DMS53 treated with DMSO at 0.1 percent for 48 hours (cell line): ENCODE measurements around the gene IGFBP4.
"Not testable (repeated sequence)": the region's sequence is repeated elsewhere in the genome, so short reads cannot be mapped to it uniquely, and the experiment has no call there.

Experiments
- DNase-seq: peaks from one replicate; lab custom pipeline; 2025; ENCODE audit not compliant: unreplicated experiment; lab: John Stamatoyannopoulos, UW

Gene IGFBP4

DNA sequence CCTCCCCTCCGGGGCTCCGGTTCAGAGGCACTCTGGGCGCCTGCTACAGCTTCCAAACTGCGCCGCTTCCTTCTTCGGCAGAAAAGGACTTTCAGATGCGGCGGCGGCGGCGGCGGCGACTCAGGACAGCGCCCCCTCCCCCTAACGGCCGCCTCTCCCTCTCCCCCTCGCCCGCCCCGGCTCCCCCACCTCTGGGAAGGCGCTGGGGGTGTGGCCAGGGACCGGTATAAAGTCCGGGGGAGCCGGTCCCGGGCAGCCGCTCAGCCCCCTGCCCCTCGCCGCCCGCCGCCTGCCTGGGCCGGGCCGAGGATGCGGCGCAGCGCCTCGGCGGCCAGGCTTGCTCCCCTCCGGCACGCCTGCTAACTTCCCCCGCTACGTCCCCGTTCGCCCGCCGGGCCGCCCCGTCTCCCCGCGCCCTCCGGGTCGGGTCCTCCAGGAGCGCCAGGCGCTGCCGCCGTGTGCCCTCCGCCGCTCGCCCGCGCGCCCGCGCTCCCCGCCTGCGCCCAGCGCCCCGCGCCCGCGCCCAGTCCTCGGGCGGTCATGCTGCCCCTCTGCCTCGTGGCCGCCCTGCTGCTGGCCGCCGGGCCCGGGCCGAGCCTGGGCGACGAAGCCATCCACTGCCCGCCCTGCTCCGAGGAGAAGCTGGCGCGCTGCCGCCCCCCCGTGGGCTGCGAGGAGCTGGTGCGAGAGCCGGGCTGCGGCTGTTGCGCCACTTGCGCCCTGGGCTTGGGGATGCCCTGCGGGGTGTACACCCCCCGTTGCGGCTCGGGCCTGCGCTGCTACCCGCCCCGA is at the start of gene IGFBP4:
TSS of gene IGFBP4 (plus strand) at position 255 of the 792 bp plus-strand sequence. CDS start at position 541, 286 bp downstream.
- peak; percentile 31 for DNase-seq

DNA sequence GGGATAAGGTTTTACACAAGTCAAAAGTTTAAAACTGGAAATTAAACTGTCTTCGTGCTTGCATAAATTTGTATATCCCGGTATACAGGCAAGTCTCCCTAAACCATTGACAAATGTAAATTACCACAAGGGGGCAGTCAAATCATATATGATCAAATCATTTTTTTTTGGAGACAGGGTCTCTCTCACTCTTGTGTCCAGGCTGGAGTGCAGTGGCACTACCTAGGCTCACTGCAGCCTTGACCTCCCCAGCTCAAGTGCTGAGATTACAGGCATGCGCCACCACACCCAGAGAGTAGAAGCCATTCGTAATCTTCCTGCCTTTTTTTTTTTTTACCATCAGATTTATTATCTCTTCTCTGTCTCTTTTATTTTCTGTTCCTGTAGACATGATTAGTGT is 44.1 kb upstream of the IGFBP4 start:
- peak; percentile 17 for DNase-seq

GRCh38 chr17:40402668-40403067 is 40.6 kb upstream of the IGFBP4 start:
- DNase-seq, result no peak

DNA sequence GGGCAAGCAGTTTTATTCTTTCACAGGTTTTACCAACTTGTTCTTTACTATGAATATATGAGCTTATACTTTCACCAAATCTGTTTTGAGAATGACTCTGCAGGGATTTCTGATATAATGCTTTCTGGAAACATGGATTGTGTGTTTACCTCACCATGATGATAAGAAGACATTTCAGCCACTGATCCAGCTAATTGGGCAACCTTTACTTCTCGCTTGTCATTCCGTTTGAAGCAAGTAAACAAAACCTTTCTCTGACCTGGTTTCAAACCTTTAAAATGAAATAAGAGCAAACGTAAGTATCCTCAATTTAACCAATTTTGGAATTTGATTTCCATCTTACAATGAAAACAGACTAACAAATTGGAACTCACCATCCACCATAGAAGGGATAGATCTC is 39.2 kb upstream of the IGFBP4 start:
- no peak for DNase-seq

DNA sequence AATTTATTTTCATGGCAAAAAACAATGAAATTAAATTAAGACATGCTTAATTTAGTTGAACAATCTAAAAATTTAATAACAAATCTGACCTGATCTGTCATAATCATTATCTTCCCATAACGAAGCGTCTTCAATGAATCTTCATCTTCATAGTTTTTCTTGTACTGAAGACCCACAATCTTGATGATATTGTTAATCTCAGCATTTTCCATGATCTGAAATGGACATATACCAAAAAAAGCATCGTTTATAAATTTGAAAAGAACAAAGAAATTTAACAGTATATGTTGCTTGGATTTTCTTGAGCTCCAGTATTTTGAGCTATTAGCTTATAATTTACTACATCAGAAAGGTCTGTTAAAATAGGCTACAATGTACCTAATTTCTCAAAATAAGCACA is 35.8 kb upstream of the IGFBP4 start:
- no peak for DNase-seq

DNA sequence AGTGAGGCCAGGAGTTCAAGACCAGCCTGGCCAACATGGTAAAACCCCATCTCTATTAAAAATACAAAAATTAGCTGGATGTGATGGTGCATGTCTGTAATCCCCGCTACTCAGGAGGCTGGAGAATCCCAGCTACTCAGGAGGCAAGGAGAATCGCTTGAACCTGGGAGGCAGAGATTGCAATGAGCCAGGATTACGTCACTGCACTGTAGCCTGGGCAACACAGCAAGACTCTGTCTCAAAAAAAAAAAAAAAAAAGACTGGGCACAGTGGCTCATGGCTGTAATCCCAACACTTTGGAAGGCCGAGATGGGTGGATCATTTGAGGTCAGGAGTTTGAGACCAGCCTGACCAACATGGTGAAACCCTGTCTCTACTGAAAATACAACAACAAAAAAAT is 33.7 kb upstream of the IGFBP4 start:
- not testable (repeated sequence) for DNase-seq

DNA sequence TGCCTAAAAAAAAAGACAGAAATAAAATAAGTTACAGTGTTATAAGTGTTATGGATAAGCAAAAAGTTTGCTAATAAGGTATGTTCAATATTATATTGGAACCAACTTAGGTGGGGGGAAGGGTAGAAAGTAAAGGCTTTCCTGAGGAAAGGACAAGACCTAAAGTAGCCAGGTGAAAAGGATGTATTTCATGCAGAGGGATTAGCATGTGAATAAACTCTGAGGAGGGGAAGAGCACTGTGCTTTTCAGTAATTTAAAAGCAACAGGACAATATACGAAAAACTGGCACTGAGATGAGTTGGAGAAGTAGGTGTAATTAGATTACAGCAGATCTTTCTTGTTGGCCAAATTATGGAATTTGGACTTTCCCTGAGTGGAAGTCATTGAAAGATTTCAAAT is 33.2 kb upstream of the IGFBP4 start:
- no peak for DNase-seq

DNA sequence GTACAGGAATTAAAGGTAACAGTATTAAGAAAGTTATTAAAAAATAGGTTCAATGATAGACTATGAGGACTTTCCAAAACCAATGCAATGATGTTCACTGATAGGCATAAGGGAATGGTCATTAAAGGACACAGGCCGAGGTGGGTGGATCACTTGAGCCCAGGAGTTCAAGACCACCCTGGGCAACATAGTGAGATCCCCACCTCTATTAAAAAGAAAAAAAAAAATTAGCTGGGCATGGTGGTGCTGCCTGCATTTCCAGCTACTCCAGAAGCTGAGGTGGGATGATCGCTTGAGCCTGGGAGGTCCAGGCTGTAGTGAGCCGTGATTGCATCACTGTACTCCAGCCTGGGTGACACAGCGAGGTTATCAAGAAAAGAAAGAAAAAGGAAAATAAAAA is 31.4 kb upstream of the IGFBP4 start:
- no peak for DNase-seq

- DNase-seq, result no peak
Observed at GRCh38 chr17:40412880-40413279, 30.4 kb upstream of the IGFBP4 start.

- not testable (repeated sequence) for DNase-seq
Observed at GRCh38 chr17:40414312-40414711, 28.9 kb upstream of the IGFBP4 start.

- no peak for DNase-seq
Observed at GRCh38 chr17:40415390-40415789, 27.9 kb upstream of the IGFBP4 start.

DNA sequence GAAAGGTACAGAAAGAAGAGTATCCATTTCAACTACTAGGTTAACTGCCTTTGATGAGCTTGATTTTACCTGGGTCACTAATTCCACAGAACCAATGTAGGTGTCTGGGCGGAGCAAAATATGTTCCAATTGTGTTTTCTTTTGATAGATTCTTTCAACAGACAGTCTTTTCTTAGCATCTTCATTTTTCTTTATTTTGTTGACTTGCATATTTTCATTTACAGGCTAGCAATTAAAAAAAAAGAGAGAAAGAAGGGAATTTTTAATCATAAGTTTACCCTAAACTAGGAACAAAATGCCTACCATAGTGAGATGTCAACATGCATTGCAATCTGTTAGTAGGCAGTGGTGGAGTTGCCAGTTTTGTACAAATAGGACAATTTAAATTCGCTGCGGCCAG is 26.6 kb upstream of the IGFBP4 start:
- DNase-seq, result no peak

DNA sequence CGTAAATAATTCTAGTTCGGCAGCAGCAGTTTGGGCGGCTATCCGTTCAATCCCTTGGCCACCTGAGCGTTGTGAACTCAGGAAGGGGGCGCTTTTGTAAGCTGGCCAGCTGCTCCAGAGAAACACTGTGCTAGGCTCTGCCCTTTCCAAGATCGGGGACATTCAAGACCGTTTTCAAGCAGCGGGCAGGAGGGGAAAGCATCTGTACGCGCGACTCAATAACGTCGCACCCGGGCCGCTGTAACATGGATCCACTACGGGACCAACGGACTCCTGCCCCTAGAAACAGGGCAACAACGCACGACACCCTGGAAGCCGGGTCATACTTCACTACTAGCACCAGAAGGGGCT is 26.0 kb upstream of the IGFBP4 start:
- no peak for DNase-seq

DNA sequence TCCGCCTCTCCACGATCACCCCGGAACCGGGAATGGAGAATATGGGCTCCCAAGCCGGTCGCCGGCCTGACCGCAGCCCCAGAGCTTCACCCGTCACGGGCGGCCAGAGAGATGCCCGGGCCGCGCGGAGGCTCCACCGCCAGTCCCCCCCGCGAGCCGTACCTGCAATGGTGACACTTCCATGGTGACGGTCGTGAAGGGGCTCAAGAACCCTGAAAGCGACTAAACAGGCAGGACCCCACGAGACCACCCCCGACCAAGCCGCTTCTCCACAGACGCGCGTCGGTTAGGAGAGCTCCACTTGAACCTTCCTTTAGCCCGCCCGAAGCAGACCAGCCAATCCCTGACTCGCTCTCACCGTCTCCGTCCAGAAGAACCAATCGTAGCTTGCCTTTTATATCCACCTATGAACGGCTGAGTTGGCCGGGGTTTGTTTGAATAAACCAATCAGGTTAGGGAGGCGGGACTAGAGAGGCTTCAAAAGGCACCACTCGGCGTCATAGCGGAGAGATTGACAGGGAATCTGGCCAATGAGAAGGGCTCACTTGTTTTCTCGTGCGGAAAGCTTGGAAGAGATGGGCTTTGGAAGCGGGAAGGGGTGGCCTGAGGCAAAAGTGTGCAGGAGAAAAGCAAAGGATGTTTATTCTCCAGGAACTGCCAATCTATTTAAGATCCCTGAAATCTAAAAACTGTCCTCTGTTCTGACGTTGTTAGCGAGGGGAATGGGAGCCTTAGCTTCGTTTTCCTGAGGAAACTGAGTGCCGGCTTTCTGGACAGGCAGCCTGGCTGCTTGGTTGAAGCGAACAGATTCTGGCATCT is 25.4 kb upstream of the IGFBP4 start, which contains the start of gene TOP2A:
TSS of gene TOP2A (minus strand) at position 288 of the 819 bp plus-strand sequence. CDS start at position 183, 105 bp downstream.
- peak; percentile 95 for DNase-seq

- no peak for DNase-seq
Observed at GRCh38 chr17:40418428-40418706, 24.9 kb upstream of the IGFBP4 start.

DNA sequence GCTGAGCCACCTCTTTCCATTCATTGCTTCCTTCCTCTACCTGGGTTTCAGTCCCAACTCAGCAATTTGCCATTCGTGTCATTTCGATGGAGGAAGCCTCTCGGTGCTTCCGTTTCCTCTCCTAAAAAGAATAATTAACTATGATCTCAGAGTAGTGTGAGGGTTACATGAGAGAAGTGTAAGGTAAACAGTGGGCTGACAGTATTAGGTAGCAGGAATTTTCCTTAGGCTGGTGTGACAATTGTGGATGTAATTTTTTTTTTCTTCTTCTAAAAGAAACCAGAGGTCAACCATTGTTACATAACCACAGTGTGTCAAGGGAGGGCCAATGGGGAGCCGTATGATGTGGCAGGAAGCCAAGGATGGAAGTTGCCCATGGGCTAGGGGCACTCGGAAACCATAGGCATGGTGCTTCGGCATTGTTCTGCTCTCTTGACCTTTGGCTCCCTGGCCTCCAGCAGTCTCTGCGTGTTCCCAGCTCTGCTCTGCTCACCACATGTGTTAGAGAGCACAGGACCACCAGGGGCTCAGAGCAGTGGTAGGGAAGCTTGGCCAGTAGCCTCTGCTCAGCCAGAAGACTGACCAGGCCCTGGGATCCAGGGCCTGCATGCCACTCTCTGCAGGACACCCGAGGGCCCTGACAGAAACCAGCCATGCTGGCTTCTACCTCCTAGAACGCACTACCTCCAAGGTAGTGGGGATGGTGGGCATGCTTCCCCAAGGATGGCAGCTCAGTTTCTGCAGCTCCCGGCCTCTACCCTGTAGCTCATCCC is 23.5 kb upstream of the IGFBP4 start:
- peak; percentile 72 for DNase-seq

- no peak for DNase-seq
Observed at GRCh38 chr17:40422990-40423633, 20.1 kb upstream of the IGFBP4 start.

- DNase-seq, result no peak
Observed at GRCh38 chr17:40425741-40426140, 17.5 kb upstream of the IGFBP4 start.

- no peak for DNase-seq
Observed at GRCh38 chr17:40427002-40427491, 16.2 kb upstream of the IGFBP4 start.

GRCh38 chr17:40430272-40431230 is 12.7 kb upstream of the IGFBP4 start:
- DNase-seq, result no peak
